Fibroblast of gingiva (primary cell): ENCODE results near the gene USP9Y.
"Not testable (repeated sequence)": the region's sequence is repeated elsewhere in the genome, so short reads cannot be mapped to it uniquely, and the experiment has no call there.

Experiments used
- DNase-seq: peaks from one replicate; pipeline ENCODE4 v3.0.0-alpha.2; 2011; ENCODE audit warnings: low read depth

The USP9Y gene, protein sequence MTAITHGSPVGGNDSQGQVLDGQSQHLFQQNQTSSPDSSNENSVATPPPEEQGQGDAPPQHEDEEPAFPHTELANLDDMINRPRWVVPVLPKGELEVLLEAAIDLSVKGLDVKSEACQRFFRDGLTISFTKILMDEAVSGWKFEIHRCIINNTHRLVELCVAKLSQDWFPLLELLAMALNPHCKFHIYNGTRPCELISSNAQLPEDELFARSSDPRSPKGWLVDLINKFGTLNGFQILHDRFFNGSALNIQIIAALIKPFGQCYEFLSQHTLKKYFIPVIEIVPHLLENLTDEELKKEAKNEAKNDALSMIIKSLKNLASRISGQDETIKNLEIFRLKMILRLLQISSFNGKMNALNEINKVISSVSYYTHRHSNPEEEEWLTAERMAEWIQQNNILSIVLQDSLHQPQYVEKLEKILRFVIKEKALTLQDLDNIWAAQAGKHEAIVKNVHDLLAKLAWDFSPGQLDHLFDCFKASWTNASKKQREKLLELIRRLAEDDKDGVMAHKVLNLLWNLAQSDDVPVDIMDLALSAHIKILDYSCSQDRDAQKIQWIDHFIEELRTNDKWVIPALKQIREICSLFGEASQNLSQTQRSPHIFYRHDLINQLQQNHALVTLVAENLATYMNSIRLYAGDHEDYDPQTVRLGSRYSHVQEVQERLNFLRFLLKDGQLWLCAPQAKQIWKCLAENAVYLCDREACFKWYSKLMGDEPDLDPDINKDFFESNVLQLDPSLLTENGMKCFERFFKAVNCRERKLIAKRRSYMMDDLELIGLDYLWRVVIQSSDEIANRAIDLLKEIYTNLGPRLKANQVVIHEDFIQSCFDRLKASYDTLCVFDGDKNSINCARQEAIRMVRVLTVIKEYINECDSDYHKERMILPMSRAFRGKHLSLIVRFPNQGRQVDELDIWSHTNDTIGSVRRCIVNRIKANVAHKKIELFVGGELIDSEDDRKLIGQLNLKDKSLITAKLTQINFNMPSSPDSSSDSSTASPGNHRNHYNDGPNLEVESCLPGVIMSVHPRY (N-terminal part only)

DNA sequence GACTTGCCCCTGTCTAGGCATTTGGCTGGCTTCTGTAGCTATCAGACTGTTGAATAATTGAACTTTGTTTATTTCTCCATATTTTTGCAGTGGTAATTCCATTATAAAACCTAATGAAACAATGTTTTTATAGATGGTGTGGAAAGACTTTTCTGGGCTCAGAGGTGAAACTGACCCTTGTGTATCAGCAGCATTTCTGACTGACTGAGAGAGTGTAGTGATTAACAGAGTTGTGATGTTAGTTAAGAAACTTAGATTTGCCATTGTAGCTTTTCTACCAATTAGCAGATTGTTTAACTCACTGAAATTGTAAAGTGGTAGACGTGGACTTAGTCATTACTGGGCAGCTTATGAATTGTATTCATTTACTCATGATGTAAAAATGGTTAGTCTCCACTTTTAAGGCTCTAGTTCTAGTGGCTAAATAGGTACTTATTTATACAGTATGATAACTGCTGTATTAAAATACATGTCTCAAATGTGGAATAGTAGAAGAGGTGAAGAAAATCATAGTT lies at the start of gene USP9Y:
Gene USP9Y, plus strand, starts transcription at position 51 of the 515 bp plus-strand sequence. CDS start 8,217 bp downstream, outside the sequence.
- no peak for DNase-seq

DNA sequence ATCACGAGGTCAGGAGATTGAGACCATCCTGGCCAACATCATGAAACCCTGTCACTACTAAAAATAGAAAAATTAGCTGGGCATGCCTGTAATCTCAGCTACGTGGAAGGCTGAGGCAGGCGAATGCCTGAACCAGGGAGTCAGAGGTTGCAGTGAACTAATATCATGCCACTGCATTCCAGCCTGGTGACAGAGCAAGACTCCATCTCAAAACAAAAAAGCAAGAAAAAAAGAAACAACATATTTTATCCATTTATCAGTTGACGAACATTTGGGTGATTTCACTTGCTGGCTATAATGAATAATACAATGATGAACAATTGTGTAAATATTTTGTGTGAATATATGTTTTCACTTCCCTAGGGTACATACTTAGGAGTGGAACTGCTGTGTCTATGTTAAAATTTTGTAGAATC lies 49.4 kb upstream of the USP9Y start:
- DNase-seq = peak; percentile 87

DNA sequence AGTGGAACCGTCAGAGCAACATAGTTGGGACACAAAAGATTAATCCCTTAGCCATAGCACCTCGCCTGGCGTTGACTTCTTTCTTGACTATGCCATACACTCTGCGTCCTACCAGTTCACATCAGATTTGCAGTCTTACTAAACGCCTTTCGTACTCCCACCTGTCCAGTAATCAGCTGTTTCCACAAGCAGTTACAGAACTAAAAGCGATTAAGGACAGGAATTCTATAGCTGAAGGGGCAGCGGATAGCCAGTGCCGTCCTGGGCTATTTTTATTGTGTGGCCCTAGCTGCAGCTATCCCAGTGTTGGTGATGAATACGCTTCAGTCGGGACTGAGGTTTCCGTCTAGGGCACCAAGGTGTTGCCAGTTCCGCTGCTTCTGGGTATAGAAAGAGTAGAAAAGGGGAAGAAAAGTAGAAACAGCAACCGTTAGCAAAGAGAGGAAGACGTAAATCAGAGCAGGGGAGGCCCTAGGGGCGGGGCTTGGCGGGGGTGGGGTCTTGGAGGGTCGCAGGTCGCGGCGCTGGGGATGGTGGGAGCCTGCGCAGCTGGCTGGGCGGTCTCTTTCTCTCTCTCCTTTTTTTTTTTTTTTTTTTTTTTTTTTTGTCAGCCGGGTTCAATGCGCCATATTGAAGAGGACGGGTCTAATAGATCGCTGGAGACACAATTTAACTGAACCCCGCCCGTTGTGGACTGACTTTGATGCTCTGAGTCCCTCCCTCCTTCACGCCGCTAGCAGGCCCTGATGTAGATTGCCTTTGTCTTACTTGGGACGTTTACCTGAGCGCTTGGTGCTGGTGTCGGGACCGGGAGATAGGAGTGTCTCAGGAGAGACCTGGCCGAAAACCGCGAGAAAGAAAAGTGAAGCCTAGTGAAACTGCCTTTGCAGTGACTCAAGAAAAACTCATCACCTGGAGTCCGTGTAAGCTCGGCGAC lies 39.0 kb upstream of the USP9Y start:
- peak; percentile 82 for DNase-seq

GRCh38 chrY:12662745-12663591 lies 38.1 kb upstream of the USP9Y start:
- DNase-seq = peak; percentile 1

DNA sequence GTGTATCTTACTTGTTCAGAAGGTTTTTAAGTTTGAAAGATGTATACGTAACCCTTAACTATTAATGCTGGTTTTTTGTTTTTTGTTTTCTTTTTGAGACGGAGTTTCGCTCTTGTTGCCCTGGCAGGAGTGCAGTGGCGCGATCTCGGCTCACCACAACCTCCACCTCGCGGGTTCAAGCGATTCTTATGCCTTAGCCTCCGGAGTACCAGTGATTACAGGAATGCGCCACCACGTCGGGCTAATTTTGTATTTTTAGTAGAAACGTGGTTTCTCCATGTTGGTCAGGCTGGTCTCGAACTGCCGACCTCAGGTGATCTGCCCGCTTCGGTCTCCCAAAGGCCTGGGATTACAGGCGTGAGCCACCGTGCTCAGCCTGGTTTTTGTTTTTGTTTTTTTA lies 37.2 kb upstream of the USP9Y start:
- not testable (repeated sequence) for DNase-seq

DNA sequence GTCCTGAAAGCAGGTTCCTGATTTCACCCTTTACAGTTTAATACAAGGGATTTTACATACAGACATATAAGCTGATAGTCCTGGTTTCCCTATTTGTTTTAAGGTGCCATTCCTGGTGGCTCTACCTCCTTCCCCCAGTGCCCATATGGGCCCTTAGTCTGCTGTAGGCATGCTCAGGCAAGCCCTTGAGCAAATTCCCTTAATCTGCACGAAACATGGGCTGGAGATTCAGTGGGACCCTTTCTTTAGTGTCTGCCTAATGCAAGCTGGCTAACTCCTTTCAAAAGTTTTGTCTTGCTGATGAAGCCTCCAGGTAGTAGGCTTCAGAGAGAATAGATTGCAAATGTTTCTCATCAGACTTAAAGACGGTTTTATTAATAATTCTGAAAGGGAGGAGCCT lies 22.9 kb upstream of the USP9Y start:
- no peak for DNase-seq

DNA sequence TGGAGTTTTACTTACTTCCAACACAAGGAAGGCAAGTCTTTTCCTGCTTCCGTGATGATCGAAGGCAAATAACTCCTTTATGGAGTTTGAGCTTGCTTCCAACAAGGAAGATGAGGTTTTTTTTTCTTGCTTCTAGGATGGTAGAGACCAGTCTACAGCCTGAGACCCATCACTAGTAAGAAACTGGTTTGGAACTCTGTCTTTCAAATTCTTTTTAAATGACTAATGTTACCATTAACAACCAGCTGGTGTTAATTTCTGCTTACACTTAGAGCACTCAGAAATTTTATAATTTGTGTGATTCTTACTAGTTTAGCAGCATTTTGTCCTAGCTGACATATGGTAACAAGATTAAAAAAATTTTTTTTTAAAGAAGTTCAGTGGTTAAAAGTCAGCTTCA lies 19.5 kb upstream of the USP9Y start:
- peak; percentile 20 for DNase-seq

DNA sequence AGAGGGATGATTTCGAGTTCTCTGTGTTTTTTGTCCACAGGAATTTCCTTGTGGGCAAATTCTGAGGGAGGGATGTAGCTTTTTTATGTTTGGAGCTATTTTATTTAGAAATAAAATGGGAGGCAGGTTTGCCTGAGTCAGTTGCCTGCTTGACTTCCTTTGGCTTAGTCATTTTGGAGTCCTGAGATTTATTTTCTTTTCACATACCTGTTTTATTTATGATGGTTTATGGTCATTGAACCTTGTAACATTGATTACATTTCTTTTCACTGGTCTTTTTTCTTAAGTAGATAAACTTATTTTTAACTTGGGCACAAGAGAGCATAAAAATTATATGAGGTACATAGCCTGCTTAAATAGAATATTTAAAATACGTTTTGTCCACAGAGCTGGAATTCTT lies 12.7 kb upstream of the USP9Y start:
- no peak for DNase-seq

DNA sequence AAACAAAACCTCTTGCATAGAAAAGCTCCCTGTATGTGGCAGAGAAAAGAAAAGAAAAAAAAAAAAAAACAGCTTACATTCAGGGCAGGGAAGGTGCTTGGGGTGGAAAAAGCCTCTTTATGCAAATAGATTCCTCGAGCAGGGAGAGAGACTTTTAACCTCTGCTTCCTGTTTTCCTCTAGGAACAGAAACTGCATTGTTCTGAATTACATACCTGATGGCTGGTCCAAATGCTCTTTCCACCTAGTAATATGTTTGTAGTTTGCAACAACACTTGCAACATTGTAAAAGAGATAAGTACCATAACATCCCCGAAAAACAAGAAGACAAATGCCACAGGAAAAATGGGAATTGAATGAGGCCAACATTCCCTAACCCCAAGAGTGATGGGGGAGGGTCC lies 944 bp upstream of the USP9Y start:
- no peak for DNase-seq

DNA sequence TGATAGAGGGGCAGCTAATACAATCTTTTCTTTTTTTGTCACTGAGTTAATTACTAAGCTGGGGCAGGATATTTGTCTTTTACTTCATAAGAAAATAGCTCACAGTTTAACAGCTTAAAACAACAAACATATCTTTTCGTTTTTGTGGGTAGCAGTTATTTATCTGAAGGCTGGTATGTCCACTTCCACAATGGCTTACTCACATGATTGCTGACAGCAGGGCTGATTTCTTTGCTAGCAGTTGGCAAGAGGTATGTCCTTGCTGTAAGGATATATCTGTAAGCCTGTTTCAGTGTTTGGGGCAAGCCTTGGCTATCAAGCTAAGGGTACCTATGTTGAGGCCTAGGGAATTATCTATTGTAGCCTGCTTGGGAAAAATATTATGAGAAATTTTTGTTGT lies 1.1 kb downstream of the USP9Y start:
- DNase-seq = peak; percentile 74

DNA sequence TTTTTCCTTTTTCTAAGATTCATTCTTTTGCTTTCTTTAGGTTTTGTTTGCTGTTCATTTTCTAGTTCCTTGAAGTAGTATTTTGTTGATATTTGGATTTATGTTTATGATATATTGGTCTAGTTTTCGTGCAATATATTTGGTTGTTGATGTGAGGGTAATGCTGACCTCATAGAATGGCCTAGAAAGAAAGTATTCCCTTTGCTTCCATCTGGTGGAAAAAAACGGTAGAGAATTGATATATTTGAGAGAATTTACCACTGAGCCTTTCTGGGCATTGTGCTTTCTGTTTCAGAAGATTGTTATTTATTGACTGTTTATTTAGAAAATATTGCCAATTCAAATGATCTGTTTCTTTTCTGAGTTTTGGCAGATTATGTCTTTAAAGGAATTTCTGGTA lies 9.4 kb downstream of the USP9Y start:
- no peak for DNase-seq

GRCh38 chrY:12715376-12715775 lies 14.3 kb downstream of the USP9Y start:
- no peak for DNase-seq

- DNase-seq = peak; percentile 16
Observed at GRCh38 chrY:12729746-12730145, 28.7 kb downstream of the USP9Y start.

GRCh38 chrY:12733625-12734024 lies 32.6 kb downstream of the USP9Y start:
- DNase-seq = no peak

DNA sequence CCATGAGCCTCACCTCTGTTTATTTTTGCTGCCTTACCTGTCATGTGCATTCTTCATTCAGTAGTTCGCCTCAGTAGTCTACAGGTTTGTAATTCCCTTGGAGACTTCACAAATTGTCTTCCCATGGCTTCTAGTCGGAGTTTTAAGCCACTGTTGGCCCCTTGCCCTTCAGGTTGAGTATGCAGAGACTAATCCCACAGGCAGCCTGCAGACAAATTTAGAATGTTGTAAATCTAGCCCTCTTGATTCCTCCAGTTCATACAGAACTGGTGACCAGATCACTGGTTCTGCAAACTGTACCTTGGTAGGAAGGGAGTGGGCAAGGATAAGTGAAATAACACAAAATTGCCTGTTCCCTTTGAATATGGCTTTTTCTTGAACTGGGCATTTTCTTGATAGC lies 33.0 kb downstream of the USP9Y start:
- DNase-seq = no peak

- no peak for DNase-seq
Observed at GRCh38 chrY:12741414-12741813, 40.4 kb downstream of the USP9Y start.

GRCh38 chrY:12742725-12743124 lies 41.7 kb downstream of the USP9Y start:
- peak; percentile 45 for DNase-seq

DNA sequence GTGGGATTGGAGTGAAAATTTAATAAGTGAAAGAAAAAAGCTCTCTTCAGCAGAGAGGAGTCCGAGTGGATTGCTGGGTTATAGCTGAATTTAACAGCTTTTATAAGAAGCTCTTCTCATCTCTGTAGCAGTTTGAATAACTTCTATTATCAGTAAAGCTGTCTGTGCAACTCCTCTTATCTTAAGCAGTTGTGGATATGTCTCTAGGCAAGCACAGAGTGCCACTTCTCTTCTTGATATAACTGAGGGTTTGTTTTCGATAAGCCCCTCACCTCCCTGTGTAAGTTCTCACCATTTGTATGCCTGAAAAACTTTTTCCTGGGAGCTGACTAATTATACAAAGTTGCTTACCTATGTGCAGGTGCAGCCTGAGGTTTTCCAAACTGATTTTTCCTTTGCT lies 43.1 kb downstream of the USP9Y start:
- DNase-seq = no peak

DNA sequence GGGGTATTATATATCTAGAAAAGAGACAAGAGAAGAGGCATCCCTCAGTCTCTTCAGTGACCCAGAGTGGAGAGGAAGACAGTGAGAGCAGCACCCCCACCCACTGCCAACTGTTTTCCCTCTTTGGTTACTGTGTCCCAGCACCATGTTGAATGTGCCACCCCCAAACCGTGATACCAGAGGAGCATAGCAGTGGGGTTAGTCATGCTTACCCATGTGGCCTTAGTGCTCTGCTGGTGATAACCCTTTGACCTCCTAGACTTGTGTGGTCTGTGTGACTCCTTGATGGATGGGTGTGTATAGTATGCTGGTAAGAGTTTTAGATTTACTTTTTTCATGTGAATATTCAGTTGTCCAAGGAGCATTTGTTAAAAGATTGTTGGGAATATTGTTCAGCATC lies 48.3 kb downstream of the USP9Y start:
- no peak for DNase-seq

DNA sequence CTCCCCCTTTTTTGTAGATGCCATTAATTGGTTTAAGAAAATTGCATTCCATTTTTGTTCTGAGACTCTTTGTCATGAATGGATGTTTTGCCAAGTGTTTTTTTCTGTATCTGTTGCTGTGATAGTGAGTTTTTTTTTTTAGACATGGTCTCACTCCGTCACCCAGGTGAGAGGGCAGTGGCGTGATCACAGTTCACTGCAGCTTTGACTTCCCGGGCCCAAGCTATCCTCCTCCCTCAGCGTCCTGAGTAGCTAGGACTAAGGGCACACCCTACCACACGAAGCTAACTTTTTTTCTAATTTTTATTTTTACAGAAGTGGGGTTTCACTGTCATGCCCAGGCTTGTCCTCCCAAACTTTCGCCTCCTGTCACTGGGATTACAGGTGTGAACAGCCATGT lies 51.8 kb downstream of the USP9Y start:
- DNase-seq = no peak

DNA sequence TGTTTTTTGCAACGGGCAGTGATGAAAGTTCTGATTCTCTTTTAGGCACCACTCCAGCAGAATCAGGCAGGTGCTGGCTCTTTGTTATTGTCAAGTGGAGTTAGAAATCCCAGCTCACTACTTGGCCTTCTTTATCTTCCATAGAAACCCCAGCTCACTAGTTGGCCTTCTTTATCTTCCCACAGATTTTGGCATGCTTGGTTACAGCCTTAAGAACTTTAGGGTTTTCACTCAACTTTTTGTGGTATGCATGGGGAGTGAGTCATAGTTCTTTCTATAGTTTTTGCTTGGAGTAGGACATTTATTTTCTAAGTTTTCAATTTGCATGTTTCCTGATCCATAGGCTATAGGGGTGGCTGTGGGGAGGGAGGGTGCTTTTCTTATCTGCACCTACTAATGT lies 55.0 kb downstream of the USP9Y start:
- no peak for DNase-seq
